GM21576 (cell line): ENCODE results near the gene SEC22C.
"Not testable (repeated sequence)": the region's sequence is repeated elsewhere in the genome, so short reads cannot be mapped to it uniquely, and the experiment has no call there.

Experiments
- ATAC-seq: cut with Tn5 transposase; IDR thresholded peaks from one replicate; pipeline ENCODE4 v1.9.1; 2021; ENCODE audit warnings: mild to moderate bottlenecking, moderate library complexity; ENCODE audit not compliant: unreplicated experiment

Gene SEC22C

DNA sequence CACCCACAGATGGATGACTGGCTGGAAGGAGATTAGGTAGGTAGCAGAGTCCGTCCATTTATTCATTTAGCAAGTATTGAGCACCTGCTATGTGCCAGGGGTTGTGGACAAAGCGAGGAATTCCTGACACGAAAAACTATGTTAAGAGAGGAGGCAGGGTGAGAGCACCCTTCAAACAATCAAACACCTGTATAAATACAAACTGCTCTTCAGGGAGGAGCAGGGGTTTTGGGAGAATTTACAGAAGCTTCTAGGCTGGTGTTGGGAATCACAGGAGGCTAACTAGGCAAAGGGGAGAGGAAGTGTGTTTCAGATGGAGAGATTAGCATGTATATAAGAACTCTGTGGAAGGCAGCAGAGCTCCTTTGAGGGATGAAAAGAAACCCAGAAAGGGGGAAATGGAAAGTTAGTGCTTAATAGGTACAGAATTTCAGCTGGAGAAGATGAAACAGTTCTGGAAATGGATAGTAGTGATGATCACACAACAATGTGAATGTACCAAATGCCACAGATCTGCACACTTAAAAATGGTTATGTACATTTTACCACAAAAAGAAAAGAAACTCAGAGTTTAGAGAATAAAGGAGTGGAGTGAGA lies 805 bp upstream of the SEC22C start:
- no peak for ATAC-seq

DNA sequence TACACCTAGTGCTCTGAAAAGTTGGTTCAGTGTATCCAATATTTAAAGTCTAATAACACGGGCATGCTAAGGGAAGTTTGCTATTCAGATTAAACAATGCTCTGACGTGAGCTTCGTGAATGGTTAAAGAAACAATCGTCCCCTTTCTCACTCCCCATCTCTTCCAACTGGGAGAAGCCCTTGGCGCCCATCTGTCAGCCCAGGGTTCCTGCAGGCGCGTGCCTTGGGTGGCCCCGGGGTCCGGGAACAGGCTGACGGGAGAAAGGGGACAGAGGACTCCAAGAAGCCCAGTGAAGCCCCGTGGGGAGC lies 413 bp downstream of the SEC22C start:
- no peak for ATAC-seq

DNA sequence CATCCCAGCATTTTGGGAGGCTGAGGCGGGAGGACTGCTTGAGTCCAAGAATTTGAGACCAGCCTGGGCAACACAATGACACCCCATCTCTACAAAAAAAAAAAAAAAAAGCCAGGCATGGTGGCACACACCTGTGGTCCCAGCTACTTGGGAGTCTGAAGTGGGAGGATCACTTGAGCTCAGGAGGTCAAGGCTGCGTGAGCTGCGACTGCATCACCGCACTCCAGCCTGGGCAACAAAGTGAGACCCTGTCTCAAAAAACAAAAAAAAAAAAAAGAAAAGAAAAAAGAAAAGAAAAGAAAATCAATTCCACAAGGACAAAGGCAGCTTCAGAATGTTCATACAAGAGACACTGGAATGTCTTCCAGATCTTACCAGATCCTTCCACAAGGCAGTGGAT lies 2.4 kb downstream of the SEC22C start:
- not testable (repeated sequence) for ATAC-seq

DNA sequence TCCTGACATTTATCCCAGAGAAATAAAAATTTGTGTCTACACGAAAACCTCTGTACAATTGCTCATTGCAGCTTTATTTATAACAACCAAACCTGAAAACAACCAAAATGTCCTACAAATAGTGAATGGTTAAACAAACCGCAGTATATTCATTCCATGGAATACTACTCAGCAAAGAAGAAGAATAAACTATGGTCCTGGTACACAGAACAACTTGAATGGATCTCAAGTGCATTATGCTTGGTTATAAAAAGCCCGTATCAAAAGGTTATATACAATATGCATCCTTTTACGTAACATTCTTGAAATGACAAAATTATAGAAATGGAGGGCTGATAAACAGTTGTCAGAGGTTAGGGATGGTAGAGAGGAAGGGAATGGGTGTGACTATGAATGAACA lies 3.7 kb downstream of the SEC22C start:
- ATAC-seq = no peak

DNA sequence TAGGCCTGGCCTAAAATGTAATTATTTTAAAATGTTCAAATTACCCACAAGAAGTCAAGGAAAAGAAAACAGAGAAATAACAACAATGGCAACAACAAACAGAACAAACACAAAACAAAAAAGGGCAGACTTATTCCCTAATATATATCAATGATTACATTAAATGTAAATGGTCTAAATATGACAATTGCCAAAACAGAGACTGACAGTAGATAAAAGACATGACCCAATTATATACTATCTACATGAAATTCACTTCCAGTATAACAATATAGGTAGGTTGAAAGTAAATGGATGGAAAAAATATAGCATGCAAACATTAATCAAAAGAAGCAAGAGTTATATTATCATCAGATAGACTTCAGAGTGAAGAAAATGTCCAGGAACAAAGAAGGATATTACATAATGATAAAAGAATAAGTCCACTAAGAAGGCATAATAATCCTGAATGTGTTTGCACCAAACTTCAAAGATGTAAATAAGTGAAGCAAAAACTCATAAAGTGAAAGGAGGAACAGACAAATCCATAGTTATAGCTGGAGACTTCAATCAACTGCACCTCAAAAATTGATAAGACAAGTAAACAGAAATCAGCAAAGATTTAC lies 6.5 kb downstream of the SEC22C start:
- ATAC-seq = no peak

DNA sequence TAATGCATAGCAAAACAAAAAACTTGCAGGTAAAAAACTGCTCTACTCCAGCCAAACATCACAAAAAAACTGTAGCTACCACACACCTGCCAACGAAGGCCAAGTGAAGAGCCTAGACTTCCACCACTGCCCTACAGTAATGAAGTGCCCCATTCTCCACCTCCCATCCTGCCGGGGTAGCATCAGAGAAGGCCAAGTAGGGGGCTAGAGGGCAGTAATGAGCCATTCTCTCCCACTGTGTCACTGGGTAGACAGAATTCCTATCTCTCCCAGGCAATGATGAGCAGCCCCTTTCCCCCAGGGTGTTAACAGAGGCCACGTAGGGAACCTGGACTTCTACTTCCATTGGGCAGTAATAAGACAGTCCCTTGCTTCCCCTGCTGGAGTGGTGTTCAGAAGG lies 9.5 kb downstream of the SEC22C start:
- ATAC-seq = no peak

DNA sequence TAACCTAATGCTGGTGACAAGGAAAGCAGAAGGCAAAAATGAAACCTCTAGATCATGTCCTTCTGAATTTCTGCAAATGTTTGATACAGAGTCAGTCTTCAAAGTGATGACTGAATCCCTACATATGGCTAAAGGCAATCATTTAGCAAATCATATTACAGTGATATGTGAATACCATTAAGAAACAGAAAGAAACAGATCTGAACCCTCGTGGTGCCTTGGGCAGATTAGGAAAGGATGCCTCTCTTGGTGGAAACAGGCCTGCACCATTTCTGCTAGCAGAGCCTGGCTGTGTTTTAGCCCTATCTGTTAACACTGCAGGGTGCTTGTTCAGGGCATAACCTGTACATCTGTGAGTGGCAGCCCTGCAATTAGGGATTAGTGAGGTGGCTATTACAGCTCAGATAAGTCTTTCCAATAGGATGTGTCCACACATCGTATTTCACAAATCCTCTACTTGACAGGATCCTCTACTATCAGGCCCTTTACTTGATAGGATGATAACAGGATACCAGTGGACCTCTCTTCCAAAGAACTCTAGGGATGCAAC lies 12.1 kb downstream of the SEC22C start:
- no peak for ATAC-seq

DNA sequence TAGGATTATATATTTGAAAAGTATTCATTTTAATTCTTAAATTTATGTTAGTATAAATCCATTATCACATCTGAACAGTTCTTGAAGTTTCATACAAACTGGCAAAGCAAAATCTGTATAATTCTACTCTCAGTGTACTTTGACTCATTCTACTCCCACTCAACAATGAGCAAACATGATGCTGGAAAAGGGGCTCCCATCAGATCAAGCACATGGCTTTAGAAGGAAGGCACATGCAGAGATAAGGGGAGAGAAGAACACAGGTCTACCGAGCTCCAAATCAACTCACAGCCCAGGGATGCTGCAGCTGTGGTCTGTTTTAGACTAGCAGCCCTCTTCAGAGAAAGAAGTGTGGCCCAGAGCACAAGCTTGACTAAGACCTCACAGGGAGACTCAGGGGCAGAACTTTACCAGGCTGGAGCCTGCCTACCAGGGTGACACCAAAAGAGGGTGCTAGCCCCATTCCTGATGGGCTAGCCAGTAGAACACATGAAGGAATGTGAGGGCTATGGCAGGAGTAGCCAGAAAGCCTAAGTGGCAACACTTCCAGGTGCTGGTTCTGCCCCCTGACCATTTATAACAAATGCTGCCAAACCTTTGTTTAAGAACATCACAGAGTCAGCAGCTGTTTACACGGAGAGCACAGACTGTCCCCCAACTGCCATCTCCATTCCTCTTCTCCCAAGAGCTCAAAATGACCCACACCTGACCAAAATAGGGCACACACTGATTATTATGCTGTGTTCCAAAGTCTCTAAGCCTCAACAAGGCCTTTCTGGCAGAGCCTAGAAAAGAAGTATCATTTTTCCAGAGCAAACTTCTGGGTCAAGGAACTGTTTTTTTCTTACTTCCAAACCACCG lies 19.5 kb downstream of the SEC22C start:
- no peak for ATAC-seq

DNA sequence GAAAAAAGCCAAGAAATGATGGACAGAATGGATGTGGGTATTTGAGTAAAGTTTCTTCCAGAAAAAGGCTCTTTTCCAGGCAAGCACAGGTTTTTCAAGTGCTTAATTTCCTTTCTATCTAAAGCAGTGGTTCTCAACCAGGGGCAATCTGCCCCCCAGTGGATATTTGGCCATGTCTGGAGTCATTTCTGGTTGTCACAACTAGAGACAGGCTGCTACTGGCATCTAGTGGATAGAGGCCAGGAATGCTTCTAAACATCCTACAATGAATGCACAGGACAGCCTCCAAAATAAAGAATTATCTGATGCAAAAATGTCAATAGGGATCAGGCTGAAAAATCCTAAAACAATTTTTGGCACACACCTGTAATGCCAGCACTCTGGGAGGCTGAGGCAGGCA lies 23.9 kb downstream of the SEC22C start:
- ATAC-seq = no peak

DNA sequence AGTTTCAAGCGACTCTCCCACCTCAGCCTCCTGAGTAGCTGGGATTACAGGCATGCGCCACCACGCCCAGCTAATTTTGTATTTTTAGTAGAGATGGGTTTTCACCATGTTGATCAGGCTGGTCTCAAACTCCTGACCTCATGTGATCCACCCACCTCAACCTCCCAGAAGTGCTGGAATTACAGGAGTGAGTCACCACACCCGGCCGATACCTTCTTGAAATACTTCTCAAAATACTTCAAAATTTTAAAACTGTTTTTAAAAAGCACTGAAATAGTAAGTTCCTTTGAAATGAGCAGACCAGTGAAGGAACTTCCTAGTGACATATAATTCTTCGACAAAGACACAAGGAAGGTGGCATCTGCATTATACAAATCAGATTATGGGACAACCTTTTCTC lies 24.9 kb downstream of the SEC22C start:
- ATAC-seq = not testable (repeated sequence)

DNA sequence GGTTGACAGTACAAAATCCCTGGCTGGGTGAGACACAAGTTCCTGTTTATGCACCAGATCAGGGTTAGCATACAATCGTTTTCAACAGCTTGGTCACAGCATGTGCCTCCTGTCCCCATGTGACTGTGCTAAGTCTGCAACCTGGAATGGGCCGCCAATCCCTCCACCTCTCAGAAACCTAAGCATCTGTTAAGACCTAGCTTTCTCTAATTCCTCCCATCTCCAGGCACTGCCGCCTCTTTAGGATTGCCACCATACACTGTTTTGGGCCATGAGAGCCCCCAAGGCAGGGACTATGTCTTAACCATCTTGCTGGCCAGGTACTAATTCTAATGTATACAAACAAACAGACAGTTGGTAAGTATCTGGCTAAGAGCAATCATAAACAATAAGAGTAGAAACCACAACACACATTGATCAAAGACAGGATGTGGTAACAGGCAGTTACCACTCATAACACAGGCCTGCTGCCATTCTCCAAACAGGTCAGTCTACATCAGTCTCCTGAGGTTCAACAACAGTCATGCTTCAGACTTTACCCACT lies 25.6 kb downstream of the SEC22C start:
- ATAC-seq = no peak

DNA sequence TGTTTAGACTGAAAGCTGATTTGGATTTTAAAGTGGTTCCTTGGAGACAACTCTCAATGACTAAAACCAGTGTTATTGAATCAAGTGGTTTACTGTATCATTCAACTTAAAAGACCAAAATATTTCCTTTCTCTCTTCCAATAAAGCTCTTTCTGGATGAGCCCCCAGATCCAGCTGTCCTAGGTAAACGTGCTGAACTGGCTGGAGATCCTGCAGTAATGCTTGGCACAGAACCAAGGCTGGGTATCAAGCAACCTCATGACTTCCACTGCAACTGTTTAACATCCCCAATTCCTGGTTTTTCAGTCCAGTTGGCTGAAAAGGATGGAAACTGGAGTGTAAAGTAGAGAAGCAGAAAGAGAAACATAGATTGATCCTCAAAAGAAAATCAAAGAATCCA lies 28.9 kb downstream of the SEC22C start:
- ATAC-seq = no peak

DNA sequence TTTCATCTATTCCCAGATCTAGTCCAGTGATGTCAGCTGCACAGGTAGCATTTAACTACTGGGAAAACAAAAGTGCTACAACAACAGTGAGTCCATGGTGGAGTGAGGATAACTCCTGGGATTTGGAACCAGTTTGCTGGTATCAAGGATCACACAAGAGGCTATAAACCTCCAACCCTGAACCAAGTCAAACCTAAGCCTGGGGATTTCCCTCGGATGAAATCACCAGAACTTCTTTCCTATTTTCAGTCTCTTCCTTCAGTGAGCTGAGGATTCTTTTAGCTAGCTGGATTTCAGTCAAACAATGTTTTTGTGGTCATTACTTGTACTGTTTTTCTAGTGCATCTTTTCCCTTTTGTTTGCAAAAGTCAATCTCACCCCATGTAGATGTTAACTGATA lies 31.5 kb downstream of the SEC22C start:
- ATAC-seq = no peak

DNA sequence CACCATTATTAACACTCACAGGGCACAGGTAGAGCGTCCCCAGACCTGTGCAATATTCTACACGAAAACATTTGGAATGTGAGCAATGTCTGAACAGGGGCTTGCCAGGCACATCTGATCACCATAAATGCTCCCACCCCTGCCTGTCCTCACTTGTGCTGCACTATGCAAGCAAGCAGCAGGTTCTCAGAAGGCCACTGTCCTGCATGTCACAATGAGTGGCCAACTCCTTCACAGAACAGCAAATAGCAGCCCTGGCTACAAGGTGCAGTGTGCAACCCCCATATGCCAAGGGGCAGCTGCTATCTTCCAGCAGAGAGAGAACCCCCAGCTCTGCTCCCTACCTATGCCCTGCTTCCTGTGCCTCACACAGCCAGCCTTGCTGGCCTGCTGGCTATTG lies 32.6 kb downstream of the SEC22C start:
- no peak for ATAC-seq

DNA sequence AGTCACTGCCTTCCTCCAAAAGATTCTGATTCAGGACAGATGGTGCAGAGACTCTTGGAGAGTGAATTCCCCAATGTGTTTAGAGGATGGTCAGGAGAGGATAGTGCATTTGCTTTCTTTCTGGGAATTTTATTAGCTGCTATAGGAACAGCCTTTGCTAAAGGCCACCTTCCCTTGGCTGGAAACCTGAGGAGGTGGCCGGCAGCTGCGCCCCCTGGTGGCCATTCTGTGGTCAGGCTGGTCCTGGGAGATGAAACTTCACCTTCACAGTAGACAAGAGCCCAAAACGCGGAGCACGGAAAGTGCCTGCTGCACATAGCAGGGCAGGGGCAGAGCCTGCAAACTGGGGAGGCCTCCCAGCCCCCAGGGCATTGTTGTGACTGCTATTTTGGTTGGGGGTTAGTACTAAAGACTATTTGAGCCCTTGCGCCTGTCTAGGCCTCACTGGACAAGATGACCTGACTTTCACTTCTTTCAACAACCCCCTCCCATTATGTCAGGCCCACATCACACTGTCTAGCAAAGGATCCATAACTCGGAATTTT lies 34.3 kb downstream of the SEC22C start:
- ATAC-seq = no peak

DNA sequence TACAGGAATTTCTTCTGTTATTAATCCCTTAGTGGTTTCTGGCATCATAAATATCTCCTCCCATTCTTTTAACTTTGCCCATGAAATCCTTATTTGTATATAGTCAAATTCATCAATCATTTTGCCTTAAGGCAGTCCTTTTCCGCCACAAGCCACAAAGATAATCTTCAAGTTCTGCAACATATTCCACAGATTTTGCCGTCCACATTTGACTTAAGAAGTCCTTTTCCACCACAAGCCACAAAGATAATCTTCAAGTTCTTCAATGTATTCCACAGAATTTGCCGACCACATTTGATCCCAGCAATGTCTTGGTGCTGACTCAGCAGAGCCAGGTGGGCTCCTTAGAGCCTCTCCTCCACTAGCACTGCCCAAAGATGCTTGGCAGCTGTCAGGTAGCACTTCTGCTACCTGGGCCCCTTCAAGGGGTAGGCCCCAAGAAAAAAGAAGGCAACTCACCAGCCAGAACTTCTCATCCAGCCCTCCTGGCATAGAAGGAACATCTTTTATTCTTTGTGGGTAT lies 35.0 kb downstream of the SEC22C start:
- ATAC-seq = no peak

DNA sequence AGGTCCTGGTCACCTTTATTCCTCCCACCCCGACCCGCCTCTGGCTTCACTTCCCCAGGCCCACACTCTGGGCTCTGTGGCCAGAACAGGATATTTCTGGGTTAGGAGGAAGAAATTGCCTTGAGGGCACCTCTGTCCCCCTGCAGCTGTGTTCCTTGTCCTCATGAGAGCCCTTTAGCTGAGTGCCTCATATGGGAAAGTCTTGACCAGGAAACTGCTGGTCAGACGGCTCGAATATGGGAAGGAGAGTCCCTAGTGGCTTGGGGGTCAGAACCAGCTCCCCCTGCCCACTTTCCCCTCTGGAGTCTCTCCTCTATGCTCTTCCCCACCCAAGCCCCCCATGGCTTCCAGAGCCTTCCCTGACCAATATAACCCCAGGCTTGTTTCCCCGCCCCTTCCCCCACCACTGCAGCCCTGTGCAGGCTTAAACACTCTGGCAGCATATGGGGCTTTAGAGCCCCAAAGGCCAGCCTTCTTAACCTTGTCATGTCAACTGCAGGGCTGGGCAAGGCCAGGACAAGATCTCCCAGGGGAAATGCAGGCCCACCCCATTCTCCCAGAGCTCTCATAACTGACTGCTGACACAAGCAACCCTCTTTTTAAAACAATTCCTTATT lies 36.4 kb downstream of the SEC22C start:
- no peak for ATAC-seq

DNA sequence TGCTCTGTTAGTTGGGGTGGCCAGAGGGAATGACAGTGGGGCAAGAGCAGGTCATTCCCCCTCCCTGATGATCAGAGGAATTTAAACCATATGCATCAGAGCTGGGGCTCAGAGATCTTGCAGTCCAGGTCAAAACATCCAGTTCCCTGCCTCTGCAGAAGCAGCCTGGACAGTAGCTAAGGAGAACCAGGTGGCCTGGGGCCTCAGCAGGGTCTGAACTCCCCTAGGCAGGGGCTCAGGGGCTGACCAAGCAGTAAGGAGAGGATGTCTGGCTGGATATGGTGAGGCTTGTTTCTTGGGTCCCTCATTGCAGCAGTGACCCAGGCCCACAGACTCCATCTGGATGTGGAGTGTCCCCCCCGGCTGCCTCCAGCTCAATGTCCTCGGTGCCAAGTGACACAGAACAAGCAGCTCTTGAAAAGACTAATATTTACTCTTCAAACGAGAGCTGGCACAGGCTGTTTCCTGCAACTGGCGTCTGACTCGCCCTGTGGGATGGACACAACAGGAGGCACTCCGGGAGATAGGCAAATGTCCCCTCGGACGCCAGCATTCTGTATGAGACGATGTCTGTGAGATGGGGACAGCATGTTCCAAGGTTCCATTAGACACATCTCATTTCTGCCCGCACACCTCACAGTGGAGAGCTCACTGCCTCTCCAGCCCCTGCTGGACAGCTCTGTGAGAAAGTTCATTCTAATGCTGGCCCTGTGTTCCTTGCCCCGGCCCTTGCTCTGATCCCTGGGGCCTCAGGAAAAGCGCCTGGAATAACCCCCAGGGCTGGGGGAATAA lies 37.1 kb downstream of the SEC22C start:
- no peak for ATAC-seq

DNA sequence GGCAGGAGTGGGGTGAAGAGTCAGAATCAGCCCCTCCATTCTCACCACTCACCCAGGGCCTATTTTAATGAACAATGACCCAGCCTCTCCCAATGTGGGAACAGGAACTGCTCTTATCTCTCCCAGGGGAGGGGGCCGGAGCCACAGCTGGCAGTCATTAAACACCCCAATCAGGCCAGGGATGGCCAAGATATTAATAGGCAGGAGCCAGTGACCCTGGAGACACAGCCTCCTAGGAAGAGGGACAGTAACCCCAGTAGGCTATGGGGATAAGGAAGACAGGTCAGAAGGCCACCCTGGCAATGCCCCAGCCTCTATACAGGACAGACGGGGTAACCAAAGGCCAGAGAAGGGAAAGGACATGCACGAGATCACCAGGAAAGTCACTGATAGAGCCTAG lies 40.7 kb downstream of the SEC22C start:
- ATAC-seq = no peak
